GM12878 (cell line): ENCODE results near the gene PGAP3. TPM values are rescaled to one million over a fixed set of nuclear protein-coding genes. Genes with fewer than 3 reads are reported as not detected.

Experiments
- ATAC-seq: fragments of 200-7000 bp; cut with Tn5 transposase; 3 replicates; pipeline ENCODE4 v1.9.1; 2020; ENCODE audit warnings: mild to moderate bottlenecking, moderate library complexity
- BruUV-seq: library from RNA; stranded (reverse); fragments of 400-500 nt; replicated peaks from 2 replicates; lab custom pipeline; 2021; lab: Mats Ljungman, UMichigan
- CTCF ChIA-PET: fragments of 300-600 bp; sonication (Branson Sonifier 250); formaldehyde crosslinking; extraction: SDS; loops from one replicate; lab custom pipeline; 2021; ENCODE audit warnings: inconsistent platforms; lab: Yijun Ruan, JAX
- POLR2A ChIA-PET: fragments of 350-600 bp; formaldehyde crosslinking; extraction: SDS; loops from one replicate; lab custom pipeline; 2021; ENCODE audit warnings: inconsistent platforms; lab: Charles Lee
- RAD21 ChIA-PET: fragments of 300-600 bp; sonication (Branson Sonifier 250); formaldehyde crosslinking; loops from one replicate; lab custom pipeline; 2023; ENCODE audit warnings: antibody characterized with exemption; ENCODE audit not compliant: unreplicated experiment; lab: Charles Lee
- SMC1A ChIA-PET: fragments of 300-600 bp; sonication (Branson Sonifier 250); formaldehyde crosslinking; loops from one replicate; lab custom pipeline; 2023; ENCODE audit not compliant: unreplicated experiment, uncharacterized antibody; lab: Charles Lee
- DNase-seq: peaks from one replicate; pipeline ENCODE4 v3.0.0-alpha.2; 2011; ENCODE audit warnings: low read depth, low spot score
- FAIRE-seq: peaks from 3 replicates; lab custom pipeline; 2011; peaks lifted over from hg19 to GRCh38; lab: Jason Lieb, UNC
- H2AFZ ChIP-seq: 2 replicates; pipeline ENCODE4 v1.6.0; 2011; ENCODE audit warnings: low read depth, low read length, control low read depth; ENCODE audit not compliant: control insufficient read depth
- H3K27ac ChIP-seq: 2 replicates; pipeline ENCODE4 v1.5.1; 2011; ENCODE audit warnings: control low read depth; ENCODE audit not compliant: control insufficient read depth, insufficient read depth
- H3K27me3 ChIP-seq, 2 experiments: replicated peaks in 1 of 2; 2 replicates each; pipeline versions ENCODE4 v1.6.0 to v1.6.1; 2011; ENCODE audit warnings: low read length in 1 of 2; ENCODE audit not compliant: control insufficient read depth in 2 of 2, insufficient read depth in 2 of 2
- H3K36me3 ChIP-seq, 2 experiments: 2 replicates each; pipeline ENCODE4 v1.5.1; 2011; ENCODE audit warnings: low read length in 1 of 2; ENCODE audit not compliant: control insufficient read depth in 2 of 2, insufficient read depth in 2 of 2
- H3K4me1 ChIP-seq: 2 replicates; pipeline ENCODE4 v1.6.1; 2011; ENCODE audit warnings: mild to moderate bottlenecking, low read length, moderate library complexity, mixed read lengths; ENCODE audit not compliant: control insufficient read depth, insufficient read depth
- H3K4me2 ChIP-seq: 2 replicates; pipeline ENCODE4 v1.6.0; 2011; ENCODE audit warnings: control low read depth; ENCODE audit not compliant: control insufficient read depth, insufficient read depth
- H3K4me3 ChIP-seq: fragments of 200-600 bp; sonication (generic); 2 replicates; pipeline ENCODE4 v1.5.1; 2016
- H3K79me2 ChIP-seq: 2 replicates; pipeline ENCODE4 v1.6.0; 2011; ENCODE audit warnings: low read length; ENCODE audit not compliant: control insufficient read depth, insufficient read depth
- H3K9ac ChIP-seq: 2 replicates; pipeline ENCODE4 v1.8.0; 2011; ENCODE audit warnings: low read length, control low read depth, mixed read lengths; ENCODE audit not compliant: control insufficient read depth, insufficient read depth
- H3K9me3 ChIP-seq: replicated peaks from 3 replicates; pipeline ENCODE4 v1.5.1; 2011; ENCODE audit warnings: mild to moderate bottlenecking, low read length; ENCODE audit not compliant: control insufficient read depth, insufficient read depth
- H4K20me1 ChIP-seq: 2 replicates; pipeline ENCODE4 v1.6.0; 2011; ENCODE audit not compliant: control insufficient read depth, insufficient read depth
- CBFB ChIP-seq: IDR thresholded peaks from 2 replicates; pipeline ENCODE4 v1.6.1; 2016; ENCODE audit warnings: antibody characterized with exemption, low read depth
- FOXK2 ChIP-seq: fragments of 450-650 bp; IDR thresholded peaks from 2 replicates; pipeline ENCODE4 v1.6.1; 2017; ENCODE audit warnings: mild to moderate bottlenecking, moderate library complexity
- MTA2 ChIP-seq: fragments of 450-650 bp; IDR thresholded peaks from 2 replicates; pipeline ENCODE4 v1.6.1; 2016; ENCODE audit warnings: low read depth, mild to moderate bottlenecking, moderate library complexity
- NFXL1 ChIP-seq: fragments of 450-650 bp; IDR thresholded peaks from 2 replicates; pipeline ENCODE4 v1.6.1; 2017; ENCODE audit warnings: antibody characterized with exemption, mild to moderate bottlenecking, borderline replicate concordance
- NFYA ChIP-seq: IDR thresholded peaks from 2 replicates; pipeline ENCODE4 v1.6.1; 2011; ENCODE audit warnings: low read depth, mild to moderate bottlenecking, low read length, improper control_type of control experiment, borderline replicate concordance
- NR2C2 ChIP-seq: IDR thresholded peaks from 2 replicates; pipeline ENCODE4 v1.6.1; 2011; ENCODE audit warnings: borderline replicate concordance, low read depth; ENCODE audit not compliant: control insufficient read depth, insufficient read length
- POU2F2 ChIP-seq: IDR thresholded peaks from 3 replicates; pipeline ENCODE4 v1.6.1; 2011; ENCODE audit warnings: low read depth, mild to moderate bottlenecking, low read length, borderline replicate concordance
- RAD21 ChIP-seq: IDR thresholded peaks from 2 replicates; pipeline ENCODE4 v1.6.1; 2011; ENCODE audit warnings: mild to moderate bottlenecking, low read depth, low read length, moderate library complexity; ENCODE audit not compliant: insufficient read depth
- RAD51 ChIP-seq: fragments of 450-650 bp; IDR thresholded peaks from 2 replicates; pipeline ENCODE4 v1.6.1; 2016; ENCODE audit warnings: moderate library complexity, mild to moderate bottlenecking, inconsistent platforms
- SIN3A ChIP-seq: IDR thresholded peaks from 2 replicates; pipeline ENCODE4 v1.6.1; 2012; ENCODE audit warnings: low read depth, low read length, improper control_type of control experiment
- SREBF2 ChIP-seq: IDR thresholded peaks from 2 replicates; pipeline ENCODE4 v1.6.1; 2012; ENCODE audit warnings: mild to moderate bottlenecking, low read length
- YY1 ChIP-seq: IDR thresholded peaks from 2 replicates; pipeline ENCODE4 v1.6.1; 2011; ENCODE audit warnings: low read depth, mild to moderate bottlenecking, low read length
- whole genome bisulfite sequencing: methylation state at CpG from one replicate; pipeline ENCODE4 v1.1.6; 2016; ENCODE audit warnings: low lambda C conversion rate; ENCODE audit not compliant: insufficient replicate concordance, insufficient coverage; ENCODE audit errors: missing lambda C conversion rate; 5-methylcytosine and 5-hydroxymethylcytosine counted together
- in situ Hi-C: fragments of 300-500 bp; cut with MboI; formaldehyde crosslinking; loops from 9 replicates; pipeline ENCODE4 v1.14.3; 2018; ENCODE audit warnings: mixed read lengths
- intact Hi-C: fragments of 100-400 bp; cut with micrococcal nuclease; formaldehyde crosslinking; loops from one replicate; pipeline ENCODE4 v1.14.2; 2022; ENCODE audit not compliant: unreplicated experiment
- polyA plus RNA-seq, 11 experiments: library from polyadenylated mRNA; depleted of rRNA in 4 of 11; unstranded in 6 of 11; stranded (reverse) in 5 of 11; fragments of >200 nt; fragmentation: Nextera tagmentation in 4 of 11; fragmentation: Illumina TruSeq in 1 of 11; extraction: Ambion mirVana in 4 of 11; extraction: Trizol in 1 of 11; gene quantifications; 1 replicate in 1 of 11; 2 replicates in 10 of 11; pipeline versions ENCODE4 v1.2.1 to v1.2.3, GENCODE V29; 2011 to 2016; ENCODE audit warnings: inconsistent platforms in 2 of 11, missing spikeins in 2 of 11, low read depth in 1 of 11
- total RNA-seq, 4 experiments: library from RNA; depleted of rRNA in 3 of 4; stranded (reverse); fragments of >200 nt in 3 of 4; fragmentation: Illumina TruSeq in 1 of 4; extraction: Trizol in 1 of 4; gene quantifications; 2 replicates each; pipeline versions ENCODE4 v1.2.1 to v1.2.3, GENCODE V29; 2013 to 2021
- TF ChIP-seq, protein P1 (sequence below): fragments of 150-350 bp; IDR thresholded peaks from 2 replicates; pipeline ENCODE4 v1.6.1; 2014; ENCODE audit warnings: mild to moderate bottlenecking, low read depth, low read length
- TF ChIP-seq, protein P2 (sequence below): fragments of 450-650 bp; IDR thresholded peaks from 2 replicates; pipeline ENCODE4 v1.6.1; 2016; ENCODE audit warnings: mild to moderate bottlenecking
- TF ChIP-seq, protein P3 (sequence below): fragments of 450-650 bp; IDR thresholded peaks from 2 replicates; pipeline ENCODE4 v1.6.1; 2014; ENCODE audit warnings: mild to moderate bottlenecking

The PGAP3 gene
- total and polyA plus RNA-seq, 10 of the 15 experiments (the other 5 are each of a cell fraction or from before 2014, with no cell fraction given), result 0.21 to 10.0 (median 5.3) TPM

DNA sequence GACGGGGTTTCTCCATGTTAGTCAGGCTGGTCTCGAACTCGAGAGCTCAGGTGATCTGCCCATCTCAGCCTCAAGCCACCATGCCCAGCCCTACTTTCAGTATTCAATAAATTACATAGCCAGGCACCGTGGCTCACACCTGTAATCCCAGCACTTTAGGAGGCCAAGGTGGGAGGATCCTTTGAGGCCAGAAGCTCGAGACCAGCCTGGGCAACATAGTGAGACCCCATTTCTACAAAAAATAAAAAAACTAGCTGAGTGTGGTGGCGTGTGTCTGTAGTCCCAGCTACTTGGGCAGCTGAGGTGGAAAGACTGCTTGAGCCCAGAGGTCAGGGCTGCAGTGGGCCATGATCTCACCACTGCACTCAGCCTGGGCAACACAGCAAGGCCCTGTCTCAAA lies 34.2 kb upstream of the PGAP3 start:
- Histone ChIP-seq H3K9me3 (no peaks in the 10 kb centered on the region), H3K4me3 (no peak overlapping the region), H3K9ac (no peak overlapping the region), H2AFZ (no peak overlapping the region), H4K20me1 (no peaks in the 10 kb centered on the region), H3K4me2 (no peak overlapping the region), H3K36me3 (0 out of 4 replicates have a peak, but pooled peaks cover 0 to 3% of the 10 kb centered on the region in 2 experiments), H3K27ac (no peak overlapping the region), H3K27me3 (no peaks in the 10 kb centered on the region), H3K79me2 (no peaks in the 10 kb centered on the region), H3K4me1 (no peaks in the 10 kb centered on the region)
- whole genome bisulfite sequencing, result 48% methylated on average over 6 of the region's 6 CpGs
- TF ChIP-seq YY1, result no peak
- TF ChIP-seq RAD51, result no peak
- no peak for TF ChIP-seq MTA2
- TF ChIP-seq, protein P1, sequence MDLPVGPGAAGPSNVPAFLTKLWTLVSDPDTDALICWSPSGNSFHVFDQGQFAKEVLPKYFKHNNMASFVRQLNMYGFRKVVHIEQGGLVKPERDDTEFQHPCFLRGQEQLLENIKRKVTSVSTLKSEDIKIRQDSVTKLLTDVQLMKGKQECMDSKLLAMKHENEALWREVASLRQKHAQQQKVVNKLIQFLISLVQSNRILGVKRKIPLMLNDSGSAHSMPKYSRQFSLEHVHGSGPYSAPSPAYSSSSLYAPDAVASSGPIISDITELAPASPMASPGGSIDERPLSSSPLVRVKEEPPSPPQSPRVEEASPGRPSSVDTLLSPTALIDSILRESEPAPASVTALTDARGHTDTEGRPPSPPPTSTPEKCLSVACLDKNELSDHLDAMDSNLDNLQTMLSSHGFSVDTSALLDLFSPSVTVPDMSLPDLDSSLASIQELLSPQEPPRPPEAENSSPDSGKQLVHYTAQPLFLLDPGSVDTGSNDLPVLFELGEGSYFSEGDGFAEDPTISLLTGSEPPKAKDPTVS, result no peak
- no peak for TF ChIP-seq NR2C2
- TF ChIP-seq, protein P2, sequence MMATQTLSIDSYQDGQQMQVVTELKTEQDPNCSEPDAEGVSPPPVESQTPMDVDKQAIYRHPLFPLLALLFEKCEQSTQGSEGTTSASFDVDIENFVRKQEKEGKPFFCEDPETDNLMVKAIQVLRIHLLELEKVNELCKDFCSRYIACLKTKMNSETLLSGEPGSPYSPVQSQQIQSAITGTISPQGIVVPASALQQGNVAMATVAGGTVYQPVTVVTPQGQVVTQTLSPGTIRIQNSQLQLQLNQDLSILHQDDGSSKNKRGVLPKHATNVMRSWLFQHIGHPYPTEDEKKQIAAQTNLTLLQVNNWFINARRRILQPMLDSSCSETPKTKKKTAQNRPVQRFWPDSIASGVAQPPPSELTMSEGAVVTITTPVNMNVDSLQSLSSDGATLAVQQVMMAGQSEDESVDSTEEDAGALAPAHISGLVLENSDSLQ, result no peak
- no peak for TF ChIP-seq NFXL1
- no peak for TF ChIP-seq RAD21
- no peak for TF ChIP-seq FOXK2
- TF ChIP-seq CBFB, result no peak
- TF ChIP-seq, protein P3, sequence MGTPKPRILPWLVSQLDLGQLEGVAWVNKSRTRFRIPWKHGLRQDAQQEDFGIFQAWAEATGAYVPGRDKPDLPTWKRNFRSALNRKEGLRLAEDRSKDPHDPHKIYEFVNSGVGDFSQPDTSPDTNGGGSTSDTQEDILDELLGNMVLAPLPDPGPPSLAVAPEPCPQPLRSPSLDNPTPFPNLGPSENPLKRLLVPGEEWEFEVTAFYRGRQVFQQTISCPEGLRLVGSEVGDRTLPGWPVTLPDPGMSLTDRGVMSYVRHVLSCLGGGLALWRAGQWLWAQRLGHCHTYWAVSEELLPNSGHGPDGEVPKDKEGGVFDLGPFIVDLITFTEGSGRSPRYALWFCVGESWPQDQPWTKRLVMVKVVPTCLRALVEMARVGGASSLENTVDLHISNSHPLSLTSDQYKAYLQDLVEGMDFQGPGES, result no peak
- TF ChIP-seq NFYA, result no peak
- TF ChIP-seq SIN3A, result no peak
- TF ChIP-seq SREBF2, result no peak
- no peak for TF ChIP-seq POU2F2
- BruUV-seq, result no TSS peak
- intact Hi-C loops, result no loop called here
- DNase-seq, result no peak
- ChIA-PET CTCF (no interaction called here), RAD21 (no interaction called here), POLR2A (no interaction called here), SMC1A (no interaction called here)
- FAIRE-seq, result no peak
- in situ Hi-C loops, result no loop called here
- ATAC-seq, result no peak
